CD14-positive monocyte (primary cell): ENCODE measurements around the gene NINL. TPM values are rescaled to one million over a fixed set of nuclear protein-coding genes. Genes with fewer than 3 reads are reported as not detected.

Experiments
- DNase-seq, 3 donors: peaks; one replicate each; pipeline ENCODE4 v3.0.0-alpha.2; 2011 to 2022
- H2AFZ ChIP-seq: 2 replicates; pipeline ENCODE4 v1.6.0; 2012; ENCODE audit warnings: mild to moderate bottlenecking, low read depth, low read length, inconsistent platforms; ENCODE audit not compliant: insufficient read depth, poor library complexity, severe bottlenecking
- H3K27ac ChIP-seq, 2 donors: 1 replicate in 1 of 2; 2 replicates in 1 of 2; pipeline ENCODE4 v1.5.1; 2012 to 2013; ENCODE audit warnings: low read length in 2 of 2, control low read depth in 1 of 2, inconsistent platforms in 1 of 2, low read depth in 1 of 2, mild to moderate bottlenecking in 1 of 2
- H3K27me3 ChIP-seq, 2 donors: one replicate each; pipeline versions ENCODE4 v1.6.0 to v1.6.1; 2011 to 2013; ENCODE audit warnings: low read length in 2 of 2; ENCODE audit not compliant: control insufficient read depth in 2 of 2, insufficient read depth in 2 of 2
- H3K36me3 ChIP-seq, 2 donors: replicated peaks in 1 of 2; 1 replicate in 1 of 2; 2 replicates in 1 of 2; pipeline versions ENCODE4 v1.5.1 to v1.6.1; 2012 to 2013; ENCODE audit warnings: low read length in 2 of 2, control low read depth in 1 of 2, inconsistent platforms in 1 of 2, mild to moderate bottlenecking in 1 of 2; ENCODE audit not compliant: insufficient read depth in 2 of 2, control insufficient read depth in 1 of 2
- H3K4me1 ChIP-seq, 2 donors: 1 replicate in 1 of 2; 2 replicates in 1 of 2; pipeline versions ENCODE4 v1.5.1 to v1.6.1; 2012 to 2013; ENCODE audit warnings: low read length in 2 of 2, control low read depth in 1 of 2, inconsistent platforms in 1 of 2, mild to moderate bottlenecking in 1 of 2, moderate library complexity in 1 of 2; ENCODE audit not compliant: insufficient read depth in 2 of 2, control insufficient read depth in 1 of 2
- H3K4me2 ChIP-seq: replicated peaks from 2 replicates; pipeline ENCODE3; 2012; ENCODE audit warnings: low read length, moderate library complexity, mild to moderate bottlenecking; ENCODE audit not compliant: poor library complexity, severe bottlenecking; ENCODE audit errors: extremely low read depth
- H3K4me3 ChIP-seq, 3 experiments: fragments of 200-600 bp in 1 of 3; sonication (generic) in 1 of 3; replicated peaks in 1 of 3; 1 replicate in 2 of 3; 2 replicates in 1 of 3; pipeline ENCODE4 v1.5.1; 2011 to 2013; ENCODE audit warnings: low read length in 3 of 3, mild to moderate bottlenecking in 3 of 3, control low read depth in 2 of 3, low read depth in 2 of 3, inconsistent platforms in 1 of 3, moderate library complexity in 1 of 3
- H3K79me2 ChIP-seq: 2 replicates; pipeline ENCODE4 v1.6.0; 2012; ENCODE audit warnings: mild to moderate bottlenecking, control low read depth, inconsistent platforms, low read length, moderate library complexity; ENCODE audit not compliant: insufficient read depth
- H3K9ac ChIP-seq: 2 replicates; pipeline ENCODE4 v1.6.0; 2017; ENCODE audit warnings: low read length, mild to moderate bottlenecking; ENCODE audit not compliant: insufficient read depth, poor library complexity, severe bottlenecking
- H3K9me3 ChIP-seq, 2 donors: replicated peaks in 1 of 2; 1 replicate in 1 of 2; 2 replicates in 1 of 2; pipeline versions ENCODE4 v1.5.1 to v1.6.1; 2012 to 2013; ENCODE audit warnings: low read length in 2 of 2, control low read depth in 1 of 2; ENCODE audit not compliant: control insufficient read depth in 1 of 2, insufficient read depth in 1 of 2
- H4K20me1 ChIP-seq: 2 replicates; pipeline ENCODE4 v1.6.0; 2012; ENCODE audit warnings: mild to moderate bottlenecking, low read length, control low read depth, moderate library complexity; ENCODE audit not compliant: insufficient read depth
- H3K27ac Mint-ChIP-seq, 7 donors: one replicate each; pipeline ENCODE4 v1.8.0; 2020; ENCODE audit warnings: mild to moderate bottlenecking in 7 of 7, mixed read lengths in 7 of 7, moderate library complexity in 6 of 7, inconsistent platforms in 2 of 7
- H3K27me3 Mint-ChIP-seq, 3 donors: one replicate each; pipeline ENCODE4 v1.8.0; 2021 to 2022; ENCODE audit warnings: low read depth in 3 of 3, mild to moderate bottlenecking in 3 of 3, mixed read lengths in 3 of 3, moderate library complexity in 3 of 3, inconsistent platforms in 1 of 3
- H3K36me3 Mint-ChIP-seq, 2 donors: one replicate each; pipeline ENCODE4 v1.8.0; 2020; ENCODE audit warnings: mixed read lengths in 2 of 2, inconsistent platforms in 1 of 2, mild to moderate bottlenecking in 1 of 2
- H3K4me1 Mint-ChIP-seq: one replicate; pipeline ENCODE4 v1.8.0; 2020; ENCODE audit warnings: mild to moderate bottlenecking, mixed read lengths
- H3K4me3 Mint-ChIP-seq, 2 donors: one replicate each; pipeline ENCODE4 v1.8.0; 2020; ENCODE audit warnings: mild to moderate bottlenecking in 2 of 2, mixed read lengths in 2 of 2, moderate library complexity in 1 of 2
- H3K9me3 Mint-ChIP-seq, 7 donors: one replicate each; pipeline ENCODE4 v1.8.0; 2020 to 2022; ENCODE audit warnings: mixed read lengths in 7 of 7, mild to moderate bottlenecking in 6 of 7, moderate library complexity in 6 of 7, inconsistent platforms in 2 of 7
- CTCF ChIP-seq: fragments of 200-600 bp; IDR thresholded peaks from one replicate; pipeline ENCODE4 v1.8.0; 2022; ENCODE audit warnings: antibody characterized with exemption, mild to moderate bottlenecking
- WGBS: methylation state at CpG from one replicate; pipeline ENCODE4 v1.1.5; 2013; ENCODE audit warnings: missing lambda C conversion rate; ENCODE audit not compliant: insufficient coverage; 5-methylcytosine and 5-hydroxymethylcytosine counted together
- intact Hi-C, 2 donors: fragments of 100-400 bp; cut with micrococcal nuclease; formaldehyde crosslinking; loops; one replicate each; pipeline versions ENCODE4 v1.15.0 to v1.15.1; 2023
- polyA plus RNA-seq, 3 donors: library from polyadenylated mRNA; depleted of rRNA in 1 of 3; unstranded in 2 of 3; stranded (reverse) in 1 of 3; fragments of 300-500 nt in 2 of 3; fragments of >200 nt in 1 of 3; fragmentation: Illumina TruSeq in 2 of 3; gene quantifications; 1 replicate in 2 of 3; 2 replicates in 1 of 3; pipeline ENCODE4 v1.2.3, GENCODE V29; 2012 to 2021

NINL gene
- polyA plus RNA-seq, 3 donors, result 0.08 to 0.15 TPM; not detected in 1

DNA sequence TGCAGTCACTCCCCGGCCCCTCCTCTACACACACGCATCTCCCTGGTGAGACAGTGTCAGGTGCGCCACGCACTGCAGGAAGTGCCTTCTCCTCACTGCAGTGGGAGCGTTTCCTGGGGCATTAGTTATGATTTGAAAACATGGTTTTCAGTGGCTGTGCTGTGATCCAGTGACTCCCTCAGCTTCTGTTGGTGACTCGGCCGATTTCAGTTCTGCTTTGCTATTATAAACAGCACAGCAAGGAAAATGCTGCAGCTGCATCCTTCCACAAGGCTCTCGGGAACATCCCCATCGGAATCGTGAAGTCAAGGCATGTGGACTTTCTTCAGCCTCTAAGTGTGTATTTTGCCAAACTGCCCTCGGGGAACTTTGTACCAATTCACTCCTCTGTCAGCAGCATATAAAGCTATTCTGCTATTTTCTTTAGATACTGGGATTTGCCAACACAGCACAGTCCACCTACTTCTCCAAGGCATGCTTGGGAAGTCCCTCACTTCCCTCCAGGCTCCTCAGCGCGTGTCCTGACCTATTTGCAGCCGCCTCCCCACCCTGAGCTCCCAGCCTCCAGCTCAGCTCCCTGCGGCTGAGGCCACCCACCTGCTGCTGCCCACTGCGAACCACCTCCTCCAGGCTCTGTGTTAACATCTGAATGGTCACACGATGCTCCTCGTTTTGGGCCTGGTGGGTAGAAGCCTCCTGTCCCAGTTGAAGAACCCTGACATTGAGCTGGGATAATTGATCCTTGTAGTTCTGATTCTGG is 123.4 kb downstream of the NINL start:
- H3K27me3 ChIP-seq, result no peaks in the 10 kb centered on the region
- no peaks in the 10 kb centered on the region for H3K36me3 Mint-ChIP-seq
- H3K4me2 ChIP-seq, result peak overlapping the region; percentile 49
- peak overlapping the region in 1 of 3 experiments; percentile 25 for H3K4me3 ChIP-seq
- H3K27me3 Mint-ChIP-seq, result peaks cover 0 to 1% (median 1%) of the 10 kb centered on the region in 3 donors
- H3K79me2 ChIP-seq, result no peaks in the 10 kb centered on the region
- WGBS, result 8% methylated on average over 9 of the region's 18 CpGs
- intact Hi-C loops, result no loop called here
- no peak for TF ChIP-seq CTCF
- H3K36me3 ChIP-seq, result no peaks in the 10 kb centered on the region
- H3K4me1 Mint-ChIP-seq, result peaks cover 28% of the 10 kb centered on the region
- H4K20me1 ChIP-seq, result no peaks in the 10 kb centered on the region
- H3K9ac ChIP-seq, result no peak overlapping the region
- peak overlapping the region; percentile 6 to 70 (median 22) for H3K27ac Mint-ChIP-seq
- peak; percentile 30 to 68 (median 32) for DNase-seq
- peaks cover 0 to 3% (median 0%) of the 10 kb centered on the region in 7 donors for H3K9me3 Mint-ChIP-seq
- H3K9me3 ChIP-seq, result no peaks in the 10 kb centered on the region
- H2AFZ ChIP-seq, result peak overlapping the region; percentile 56
- peaks cover 23 to 24% of the 10 kb centered on the region in 2 donors for H3K4me1 ChIP-seq
- H3K4me3 Mint-ChIP-seq, result peak overlapping the region; percentile 49 to 80
- H3K27ac ChIP-seq, result peak overlapping the region; percentile 21 to 56

DNA sequence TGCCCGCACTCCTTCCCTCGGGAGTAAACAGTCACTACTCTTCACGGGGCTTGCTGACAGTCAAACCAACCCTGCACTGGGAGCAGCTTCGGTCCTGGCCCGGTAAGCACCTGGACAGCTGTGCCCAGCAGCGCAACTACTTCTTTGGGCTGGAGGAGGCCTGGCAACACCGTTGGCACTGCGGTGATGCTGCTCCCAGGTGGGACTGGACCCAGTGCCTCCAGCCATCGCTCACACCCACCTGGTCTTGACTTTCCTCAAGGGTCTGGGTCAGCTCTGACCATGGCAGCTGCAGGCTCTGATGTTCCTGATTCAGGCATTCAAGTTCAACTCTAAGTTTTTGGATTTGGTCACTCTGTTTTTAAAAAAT is 124.1 kb downstream of the NINL start:
- Histone ChIP-seq H3K4me3 (peak overlapping the region in 1 of 3 experiments; percentile 25), H3K36me3 (no peaks in the 10 kb centered on the region), H3K27me3 (no peaks in the 10 kb centered on the region), H3K9ac (no peak overlapping the region), H2AFZ (peak overlapping the region; percentile 56), H3K9me3 (no peaks in the 10 kb centered on the region), H4K20me1 (no peaks in the 10 kb centered on the region), H3K79me2 (no peaks in the 10 kb centered on the region), H3K27ac (peak overlapping the region; percentile 1 to 56), H3K4me1 (peaks cover 23 to 24% of the 10 kb centered on the region in 2 donors), H3K4me2 (peak overlapping the region; percentile 49)
- TF ChIP-seq CTCF, result no peak
- DNase-seq, result no peak
- Mint-ChIP-seq H3K36me3 (no peaks in the 10 kb centered on the region), H3K9me3 (peaks cover 0 to 3% (median 0%) of the 10 kb centered on the region in 7 donors), H3K27ac (peak overlapping the region in 5 of 7 donors; percentile 6 to 75 (median 53)), H3K4me3 (peak overlapping the region in 1 of 2 donors; percentile 80), H3K4me1 (peaks cover 28% of the 10 kb centered on the region), H3K27me3 (peaks cover 0 to 1% (median 0%) of the 10 kb centered on the region in 3 donors)
- 96% methylated on average over 9 of the region's 9 CpGs for WGBS
- intact Hi-C loops, result no loop called here
